Karpas-422 (cell line): ENCODE results near the gene SFXN4. TPM values are rescaled to one million over a fixed set of nuclear protein-coding genes. Genes with fewer than 3 reads are reported as not detected.

ENCODE experiments used
- DNase-seq: peaks from one replicate; pipeline ENCODE4 v3.0.0-alpha.2; 2015
- H2AFZ ChIP-seq: fragments of 200-600 bp; sonication (generic); 2 replicates; pipeline ENCODE4 v1.6.1; 2014; ENCODE audit warnings: antibody characterized with exemption, low read length, mixed read lengths
- H3K27ac ChIP-seq: fragments of 200-600 bp; sonication (generic); 2 replicates; pipeline ENCODE4 v1.5.1; 2014; ENCODE audit warnings: mild to moderate bottlenecking, low read length, moderate library complexity
- H3K27me3 ChIP-seq: fragments of 200-600 bp; sonication (generic); 2 replicates; pipeline ENCODE4 v1.6.1; 2014; ENCODE audit warnings: low read length, mixed read lengths
- H3K36me3 ChIP-seq: fragments of 200-600 bp; sonication (generic); 2 replicates; pipeline ENCODE4 v1.6.1; 2014; ENCODE audit warnings: low read length, mixed read lengths; ENCODE audit not compliant: insufficient read depth
- H3K4me1 ChIP-seq: fragments of 200-600 bp; sonication (generic); 2 replicates; pipeline ENCODE4 v1.6.1; 2014; ENCODE audit warnings: mild to moderate bottlenecking, low read length, mixed read lengths
- H3K4me2 ChIP-seq: fragments of 200-600 bp; sonication (generic); 2 replicates; pipeline ENCODE4 v1.6.1; 2014; ENCODE audit warnings: low read length, low read depth, mild to moderate bottlenecking; ENCODE audit not compliant: poor library complexity, severe bottlenecking
- H3K4me3 ChIP-seq: fragments of 200-600 bp; sonication (generic); 2 replicates; pipeline ENCODE4 v1.5.1; 2014; ENCODE audit warnings: mild to moderate bottlenecking, antibody characterized with exemption, low read length, mixed read lengths
- H3K79me2 ChIP-seq: fragments of 200-600 bp; sonication (generic); 2 replicates; pipeline ENCODE4 v1.6.1; 2014; ENCODE audit warnings: mild to moderate bottlenecking, low read length, mixed read lengths
- H3K9ac ChIP-seq: fragments of 200-600 bp; sonication (generic); 2 replicates; pipeline ENCODE4 v1.6.0; 2014; ENCODE audit warnings: low read length
- H3K9me2 ChIP-seq: fragments of 200-600 bp; sonication (generic), shearing (Covaris generic); replicated peaks from 2 replicates; pipeline ENCODE4 v1.6.0; 2014; ENCODE audit warnings: mild to moderate bottlenecking, low read length, moderate library complexity; ENCODE audit not compliant: insufficient read depth
- H3K9me3 ChIP-seq: fragments of 300-700, 200-600 bp; sonication (generic); 2 replicates; pipeline ENCODE4 v1.6.1; 2014; ENCODE audit warnings: low read length, mixed read lengths
- H4K20me1 ChIP-seq: fragments of 200-600 bp; sonication (generic); 2 replicates; pipeline ENCODE4 v1.6.1; 2014; ENCODE audit warnings: mild to moderate bottlenecking, antibody characterized with exemption, low read length, low read depth; ENCODE audit not compliant: insufficient read depth
- small RNA-seq: library from RNA; depleted of rRNA; stranded (forward); fragments of <200 nt; gene quantifications from one replicate; pipeline ENCODE3, GENCODE V24; 2014
- total RNA-seq: library from RNA; depleted of rRNA; stranded (reverse); fragments of >200 nt; shearing (Covaris generic); gene quantifications from 2 replicates; pipeline ENCODE4 v1.2.3, GENCODE V29; 2014; ENCODE audit warnings: low replicate concordance; rRNA removed

SFXN4 gene
- total RNA-seq, 1 experiment from 2014 or later, result 48.2 TPM

DNA sequence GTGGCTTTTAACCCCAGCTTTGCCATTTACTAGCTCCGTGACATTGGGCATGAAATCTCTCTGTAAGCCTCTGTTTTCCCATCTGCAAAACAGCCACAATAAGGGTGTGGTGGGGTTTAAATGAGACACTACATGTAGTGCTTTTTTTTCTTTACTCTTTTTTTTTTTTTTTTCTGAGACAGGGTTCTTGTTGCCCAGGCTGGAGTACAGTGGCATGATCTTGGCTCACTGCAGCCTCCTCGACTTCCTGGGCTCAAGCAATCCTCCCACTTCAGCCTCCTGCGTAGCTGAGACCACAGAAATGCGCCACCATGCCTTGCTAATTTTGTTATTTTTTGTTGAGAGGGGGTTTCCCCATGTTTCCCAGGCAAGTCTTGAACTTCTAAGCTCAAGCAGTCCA is 69.9 kb downstream of the SFXN4 start:
- Histone ChIP-seq H2AFZ (no peak overlapping the region), H3K4me1 (peaks cover 8% of the 10 kb centered on the region; the same call in 1 of the 2 replicates), H3K27ac (no peak overlapping the region), H3K4me3 (no peak overlapping the region), H4K20me1 (no peaks in the 10 kb centered on the region), H3K36me3 (no peaks in the 10 kb centered on the region), H3K79me2 (no peaks in the 10 kb centered on the region), H3K4me2 (no peak overlapping the region), H3K9ac (no peak overlapping the region), H3K9me3 (no peaks in the 10 kb centered on the region), H3K27me3 (no peaks in the 10 kb centered on the region; the same call in 1 of the 2 replicates), H3K9me2 (no peaks in the 10 kb centered on the region)
- no peak for DNase-seq

DNA sequence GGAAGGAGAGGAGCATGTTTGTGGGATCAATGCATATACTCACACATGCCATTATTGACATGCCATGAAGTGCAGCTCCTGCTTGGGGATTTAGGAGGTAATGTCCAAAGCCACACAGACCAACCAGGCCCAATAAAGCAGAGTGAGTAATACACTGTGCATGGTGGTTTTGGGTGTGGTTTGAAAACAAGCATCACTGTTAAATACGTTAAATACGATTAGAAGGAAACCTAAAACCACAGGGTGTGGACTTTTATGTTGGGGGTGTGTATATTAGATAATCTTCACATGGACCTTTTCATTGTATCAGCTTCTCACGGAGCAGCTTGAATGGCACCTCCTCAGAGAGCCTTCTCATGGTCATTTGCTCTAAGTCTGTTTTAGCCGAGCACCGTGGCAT is 74.5 kb downstream of the SFXN4 start:
- 0 out of 2 replicates have a peak overlapping the region, but pooled peaks have one; percentile 58 for H2AFZ ChIP-seq
- no peak for DNase-seq

More for the DNA sequence above, 74.5 kb downstream of the SFXN4 start:
- Histone ChIP-seq H3K9me3 (no peaks in the 10 kb centered on the region), H3K36me3 (no peaks in the 10 kb centered on the region), H3K79me2 (no peaks in the 10 kb centered on the region), H3K4me1 (peaks cover 36% of the 10 kb centered on the region), H3K9me2 (no peaks in the 10 kb centered on the region), H3K4me3 (no peak overlapping the region), H3K4me2 (no peak overlapping the region), H3K27ac (no peak overlapping the region), H4K20me1 (no peaks in the 10 kb centered on the region), H3K9ac (no peak overlapping the region), H3K27me3 (no peaks in the 10 kb centered on the region; the same call in 1 of the 2 replicates)

Small RNAs within 50 kb of the gene (small RNA-seq; reads per million reads assigned to genes)
- gene AL355598.1 (not detected), gene RN7SL749P (not detected)

Other genes starting within 250 kb of the SFXN4 start
- 1.6 and 3.1 TPM in 2 replicates for gene NANOS1, start 136.0 kb downstream of the SFXN4 start, total RNA-seq
- 90.7 and 92.1 TPM in 2 replicates for gene EIF3A, start 84.9 kb downstream of the SFXN4 start, total RNA-seq
- gene DENND10, start 61.6 kb downstream of the SFXN4 start, total RNA-seq, result 35.2 and 57.2 TPM in 2 replicates
- gene PRDX3, start 13.1 kb upstream of the SFXN4 start, total RNA-seq, result 88.4 and 293 TPM in 2 replicates
- gene GRK5, start 41.9 kb upstream of the SFXN4 start, total RNA-seq, result 4.5 and 5.0 TPM in 2 replicates